CD4-positive, alpha-beta T cell (primary cell): ENCODE results near the gene TSKU. TPM values are rescaled to one million over a fixed set of nuclear protein-coding genes. Genes with fewer than 3 reads are reported as not detected.

Experiments used
- ATAC-seq: fragments of 200-7000 bp; cut with Tn5 transposase; one replicate; pipeline ENCODE4 v1.10.0; 2022; ENCODE audit warnings: mild to moderate bottlenecking; ENCODE audit not compliant: poor library complexity
- CTCF ChIA-PET: fragments of 350-600 bp; sonication (Branson Sonifier 250); formaldehyde crosslinking; loops from one replicate; lab custom pipeline; 2021; ENCODE audit warnings: antibody characterized with exemption, inconsistent platforms; lab: Charles Lee
- POLR2A ChIA-PET: fragments of 350-600 bp; sonication (Branson Sonifier 250); formaldehyde crosslinking; loops from one replicate; lab custom pipeline; 2021; ENCODE audit warnings: antibody characterized with exemption, inconsistent platforms; lab: Charles Lee
- DNase-seq, 14 experiments: peaks; one replicate each; pipeline ENCODE4 v3.0.0-alpha.2; 2013 to 2020; ENCODE audit warnings: mixed read lengths in 2 of 14
- H3K27ac ChIP-seq, 2 donors: one replicate each; pipeline versions ENCODE4 v1.5.1 to v1.7.0; 2013; ENCODE audit warnings: low read length in 2 of 2, low read depth in 1 of 2, mild to moderate bottlenecking in 1 of 2
- H3K27me3 ChIP-seq, 2 experiments: 1 replicate in 1 of 2; 2 replicates in 1 of 2; pipeline versions ENCODE4 v1.6.1 to v1.7.0; 2013; ENCODE audit warnings: low read length in 2 of 2, control low read depth in 1 of 2, mild to moderate bottlenecking in 1 of 2, moderate library complexity in 1 of 2; ENCODE audit not compliant: insufficient read depth in 2 of 2, control insufficient read depth in 1 of 2
- H3K36me3 ChIP-seq: one replicate; pipeline ENCODE4 v1.6.1; 2013; ENCODE audit warnings: low read length, control low read depth; ENCODE audit not compliant: insufficient read depth
- H3K4me1 ChIP-seq: one replicate; pipeline ENCODE4 v1.6.1; 2013; ENCODE audit warnings: low read length, control low read depth; ENCODE audit not compliant: insufficient read depth
- H3K4me3 ChIP-seq: one replicate; pipeline ENCODE4 v1.5.1; 2013; ENCODE audit warnings: mild to moderate bottlenecking, low read length, moderate library complexity
- H3K9me3 ChIP-seq, 2 experiments: 1 replicate in 1 of 2; 2 replicates in 1 of 2; pipeline versions ENCODE4 v1.6.1 to v1.7.0; 2013; ENCODE audit warnings: low read length in 2 of 2, mild to moderate bottlenecking in 2 of 2, control low read depth in 1 of 2, moderate library complexity in 1 of 2; ENCODE audit not compliant: control insufficient read depth in 1 of 2, insufficient read depth in 1 of 2
- H3K27ac Mint-ChIP-seq: one replicate; pipeline ENCODE4 v1.8.0; 2020; ENCODE audit warnings: mixed read lengths
- H3K27me3 Mint-ChIP-seq: one replicate; pipeline ENCODE4 v1.8.0; 2021; ENCODE audit warnings: mixed read lengths
- H3K36me3 Mint-ChIP-seq: one replicate; pipeline ENCODE4 v1.8.0; 2021; ENCODE audit warnings: low read depth, mixed read lengths
- H3K4me1 Mint-ChIP-seq: one replicate; pipeline ENCODE4 v1.8.0; 2021; ENCODE audit warnings: low read depth, mixed read lengths
- H3K4me3 Mint-ChIP-seq: one replicate; pipeline ENCODE4 v1.8.0; 2020; ENCODE audit warnings: mild to moderate bottlenecking, mixed read lengths
- H3K9me3 Mint-ChIP-seq: one replicate; pipeline ENCODE4 v1.8.0; 2020; ENCODE audit warnings: mixed read lengths
- intact Hi-C, 2 experiments: fragments of 100-400 bp; cut with DNase I in 1 of 2; cut with micrococcal nuclease in 1 of 2; formaldehyde crosslinking; loops; one replicate each; pipeline versions ENCODE4 v1.15.1 to v1.9.0; 2023 to 2025; cut with DNase I, micrococcal nuclease
- total RNA-seq, 174 experiments: library from RNA in 2 of 174; stranded (reverse) in 2 of 174; gene quantifications; one replicate each; pipeline ENCODE4 v1.2.3 and lab custom pipeline; 2021 to 2026
- TF ChIP-seq, protein P1 (sequence below): fragments of 200-600 bp; IDR thresholded peaks from one replicate; pipeline ENCODE4 v1.8.0; 2022; ENCODE audit warnings: antibody characterized with exemption, mild to moderate bottlenecking

The TSKU gene
- total RNA-seq, 2 experiments from 2014 or later = 0.06 TPM; not detected in 1

DNA sequence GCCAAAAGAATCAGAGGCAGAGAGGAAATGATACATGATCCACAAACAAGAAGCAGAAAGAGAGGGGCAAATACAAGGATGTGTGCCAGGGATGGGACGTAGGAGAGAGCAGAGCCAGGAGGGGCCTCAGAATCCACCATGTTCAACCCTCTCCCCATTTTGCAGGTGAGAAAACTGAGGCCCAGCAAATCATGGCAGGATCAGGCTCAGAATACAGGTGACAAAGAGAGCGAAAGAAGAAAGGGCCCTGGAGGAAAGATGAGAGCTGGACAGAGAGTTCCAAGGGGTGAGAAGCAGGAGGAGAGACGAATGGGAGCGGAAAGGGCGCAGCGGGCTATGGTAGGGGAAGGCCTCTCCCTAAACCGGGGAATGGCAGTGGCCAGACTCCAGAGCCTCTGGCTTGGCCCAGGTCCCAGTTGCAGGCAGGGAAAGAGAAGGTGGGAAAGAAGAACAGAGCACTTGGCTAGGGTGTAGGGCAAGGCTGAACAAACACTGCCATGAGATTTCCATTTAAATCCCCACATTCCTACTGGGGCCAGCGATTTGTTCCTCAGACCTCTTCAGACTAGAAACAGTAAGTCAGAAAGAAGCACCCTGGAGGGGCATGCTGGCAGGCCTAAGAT is 44.4 kb upstream of the TSKU start:
- H3K4me3 Mint-ChIP-seq = no peak overlapping the region
- no peaks in the 10 kb centered on the region for H3K9me3 Mint-ChIP-seq
- intact Hi-C loops = loop anchor here in 1 of 2 experiments (10.0 kb wide), 1 partner anchor 876 kb away; no protein-coding TSS in a partner anchor
- ATAC-seq = no peak
- H3K27ac ChIP-seq = no peak overlapping the region
- no peaks in the 10 kb centered on the region for H3K27me3 Mint-ChIP-seq
- CTCF ChIA-PET = no interaction called here
- POLR2A ChIA-PET = no interaction called here
- no peak overlapping the region for H3K27ac Mint-ChIP-seq
- TF ChIP-seq, protein P1, sequence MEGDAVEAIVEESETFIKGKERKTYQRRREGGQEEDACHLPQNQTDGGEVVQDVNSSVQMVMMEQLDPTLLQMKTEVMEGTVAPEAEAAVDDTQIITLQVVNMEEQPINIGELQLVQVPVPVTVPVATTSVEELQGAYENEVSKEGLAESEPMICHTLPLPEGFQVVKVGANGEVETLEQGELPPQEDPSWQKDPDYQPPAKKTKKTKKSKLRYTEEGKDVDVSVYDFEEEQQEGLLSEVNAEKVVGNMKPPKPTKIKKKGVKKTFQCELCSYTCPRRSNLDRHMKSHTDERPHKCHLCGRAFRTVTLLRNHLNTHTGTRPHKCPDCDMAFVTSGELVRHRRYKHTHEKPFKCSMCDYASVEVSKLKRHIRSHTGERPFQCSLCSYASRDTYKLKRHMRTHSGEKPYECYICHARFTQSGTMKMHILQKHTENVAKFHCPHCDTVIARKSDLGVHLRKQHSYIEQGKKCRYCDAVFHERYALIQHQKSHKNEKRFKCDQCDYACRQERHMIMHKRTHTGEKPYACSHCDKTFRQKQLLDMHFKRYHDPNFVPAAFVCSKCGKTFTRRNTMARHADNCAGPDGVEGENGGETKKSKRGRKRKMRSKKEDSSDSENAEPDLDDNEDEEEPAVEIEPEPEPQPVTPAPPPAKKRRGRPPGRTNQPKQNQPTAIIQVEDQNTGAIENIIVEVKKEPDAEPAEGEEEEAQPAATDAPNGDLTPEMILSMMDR = no peak
- DNase-seq = no peak
- H3K9me3 ChIP-seq = no peaks in the 10 kb centered on the region
- H3K36me3 ChIP-seq = no peaks in the 10 kb centered on the region
- peaks cover 3% of the 10 kb centered on the region for H3K4me1 ChIP-seq
- H3K4me3 ChIP-seq = no peak overlapping the region
- H3K4me1 Mint-ChIP-seq = no peaks in the 10 kb centered on the region
- H3K36me3 Mint-ChIP-seq = no peaks in the 10 kb centered on the region
- no peaks in the 10 kb centered on the region for H3K27me3 ChIP-seq

DNA sequence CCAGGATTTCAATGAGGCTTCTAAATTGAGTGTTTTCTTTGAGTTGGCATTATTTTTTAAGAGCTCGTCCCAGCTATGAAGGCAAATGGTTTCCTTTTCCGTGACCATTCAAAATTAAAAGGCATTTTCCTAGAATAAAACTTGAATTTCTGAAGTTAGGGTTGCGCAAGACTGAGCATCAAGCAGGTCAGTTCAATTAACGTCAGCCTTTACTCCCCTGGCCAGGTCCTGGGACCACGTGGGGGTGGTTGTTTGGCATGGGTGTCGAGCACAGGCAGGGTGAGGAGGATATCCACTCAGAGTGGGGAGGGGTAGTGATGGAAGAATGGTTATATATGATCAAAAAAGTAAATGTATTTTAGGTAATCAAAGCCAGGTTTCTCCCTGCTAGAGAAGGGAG is 43.4 kb upstream of the TSKU start:
- Histone ChIP-seq H3K4me1 (no peaks in the 10 kb centered on the region), H3K36me3 (no peaks in the 10 kb centered on the region), H3K9me3 (no peaks in the 10 kb centered on the region), H3K27me3 (no peaks in the 10 kb centered on the region), H3K27ac (no peak overlapping the region), H3K4me3 (no peak overlapping the region)
- Mint-ChIP-seq H3K36me3 (no peaks in the 10 kb centered on the region), H3K9me3 (no peaks in the 10 kb centered on the region), H3K4me1 (no peaks in the 10 kb centered on the region), H3K27ac (no peak overlapping the region), H3K27me3 (no peaks in the 10 kb centered on the region), H3K4me3 (no peak overlapping the region)
- ChIA-PET CTCF (no interaction called here), POLR2A (no interaction called here)
- DNase-seq (no peak), ATAC-seq (no peak)
- intact Hi-C loops = loop anchor here in 1 of 2 experiments (10.0 kb wide), 1 partner anchor 875 kb away; no protein-coding TSS in a partner anchor
- TF ChIP-seq, protein P1 = no peak

DNA sequence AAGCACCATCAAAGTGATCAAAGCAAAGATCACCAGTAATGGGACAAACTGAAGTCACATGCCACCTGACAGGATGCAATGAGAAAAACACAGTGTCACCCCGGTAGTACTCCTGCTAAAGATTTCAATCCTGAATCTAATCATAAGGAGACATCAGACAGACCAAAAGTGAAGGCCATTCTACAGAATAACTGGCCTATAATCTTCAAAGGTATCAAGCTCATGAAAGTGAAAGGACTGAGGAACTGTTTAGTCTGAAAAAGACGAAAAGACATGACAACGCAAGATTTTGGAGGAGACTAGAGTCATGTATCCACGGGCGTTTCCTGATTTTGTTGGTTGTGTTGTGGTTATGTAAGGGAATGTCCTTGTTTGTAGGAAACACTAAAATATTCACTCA is 42.4 kb upstream of the TSKU start:
- POLR2A ChIA-PET = no interaction called here
- no peaks in the 10 kb centered on the region for H3K4me1 Mint-ChIP-seq
- no peaks in the 10 kb centered on the region for H3K4me1 ChIP-seq
- H3K36me3 ChIP-seq = no peaks in the 10 kb centered on the region
- no peak overlapping the region for H3K4me3 ChIP-seq
- TF ChIP-seq, protein P1 = no peak
- H3K9me3 Mint-ChIP-seq = no peaks in the 10 kb centered on the region
- CTCF ChIA-PET = no interaction called here
- H3K36me3 Mint-ChIP-seq = no peaks in the 10 kb centered on the region
- DNase-seq (no peak), ATAC-seq (no peak)
- intact Hi-C loops = no loop called here
- H3K9me3 ChIP-seq = no peaks in the 10 kb centered on the region
- no peak overlapping the region for H3K27ac Mint-ChIP-seq
- H3K27me3 Mint-ChIP-seq = no peaks in the 10 kb centered on the region
- no peak overlapping the region for H3K4me3 Mint-ChIP-seq
- no peak overlapping the region for H3K27ac ChIP-seq
- no peaks in the 10 kb centered on the region for H3K27me3 ChIP-seq
